HG02623 (cell line): ENCODE measurements around the gene ABCD1.
"Not testable (repeated sequence)": the region's sequence is repeated elsewhere in the genome, so short reads cannot be mapped to it uniquely, and the experiment has no call there.

Experiments used
- ATAC-seq: cut with Tn5 transposase; IDR thresholded peaks from one replicate; pipeline ENCODE4 v1.9.1; 2021; ENCODE audit warnings: moderate library complexity; ENCODE audit not compliant: unreplicated experiment

ABCD1 gene

GRCh38 chrX:153732401-153732800 lies 7.7 kb downstream of the ABCD1 start:
- no peak for ATAC-seq

GRCh38 chrX:153733651-153734240 lies 9.1 kb downstream of the ABCD1 start:
- no peak for ATAC-seq

- no peak for ATAC-seq
Observed at GRCh38 chrX:153734871-153735270, 10.2 kb downstream of the ABCD1 start.

GRCh38 chrX:153735274-153735673 lies 10.6 kb downstream of the ABCD1 start:
- ATAC-seq: no peak

GRCh38 chrX:153736071-153736820 lies 11.6 kb downstream of the ABCD1 start:
- ATAC-seq: no peak

GRCh38 chrX:153736871-153737441 lies 12.3 kb downstream of the ABCD1 start:
- no peak for ATAC-seq

GRCh38 chrX:153738056-153738605 lies 13.5 kb downstream of the ABCD1 start:
- ATAC-seq: no peak

- no peak for ATAC-seq
Observed at GRCh38 chrX:153739754-153740486, 15.3 kb downstream of the ABCD1 start.

GRCh38 chrX:153740631-153741222 lies 16.1 kb downstream of the ABCD1 start:
- ATAC-seq: no peak

GRCh38 chrX:153741446-153741845 lies 16.8 kb downstream of the ABCD1 start:
- ATAC-seq: no peak

- not testable (repeated sequence) for ATAC-seq
Observed at GRCh38 chrX:153742111-153742510, 17.5 kb downstream of the ABCD1 start.

GRCh38 chrX:153742796-153743467 lies 18.3 kb downstream of the ABCD1 start:
- ATAC-seq: not testable (repeated sequence)

GRCh38 chrX:153743468-153744209 lies 19.0 kb downstream of the ABCD1 start:
- not testable (repeated sequence) for ATAC-seq

- no peak for ATAC-seq
Observed at GRCh38 chrX:153744210-153745066, 19.8 kb downstream of the ABCD1 start.

- ATAC-seq: not testable (repeated sequence)
Observed at GRCh38 chrX:153745067-153745433, 20.4 kb downstream of the ABCD1 start.

- no peak for ATAC-seq
Observed at GRCh38 chrX:153746359-153746758, 21.7 kb downstream of the ABCD1 start.

GRCh38 chrX:153746991-153747390 lies 22.3 kb downstream of the ABCD1 start:
- not testable (repeated sequence) for ATAC-seq

- ATAC-seq: not testable (repeated sequence)
Observed at GRCh38 chrX:153749017-153749416, 24.4 kb downstream of the ABCD1 start.
